ENCODE data around the gene ZC2HC1B. TPM values are rescaled to one million over a fixed set of nuclear protein-coding genes. Genes with fewer than 3 reads are reported as not detected.

The ZC2HC1B gene
- total and polyA plus RNA-seq, 10 of the 15 experiments (the other 5 are each of a cell fraction or from before 2014, with no cell fraction given): 0.09 to 0.36 (median 0.31) TPM; not detected in 5

GRCh38 chr6:143822584-143823024, 41.7 kb upstream of the ZC2HC1B start:
- BruUV-seq (replicated peaks): no TSS peak
- H3K4me3 ChIP-seq: no peak overlapping the region
- ChIA-PET SMC1A (ENCODE audit: uncharacterized antibody, unreplicated experiment) (interaction anchor here (1.4 kb wide), 1 partner anchor 21 kb away, joined by 3 read pairs; the partner anchor contains the start of gene LTV1), RAD21 (ENCODE audit: unreplicated experiment) (no interaction called here), POLR2A (no interaction called here), CTCF (no interaction called here)
- H3K27me3 ChIP-seq (replicated peaks in 1 of 2; ENCODE audit: control insufficient read depth in 2 of 2, insufficient read depth in 2 of 2, low read length in 1 of 2): no peaks in the 10 kb centered on the region
- H3K9me3 ChIP-seq (replicated peaks; ENCODE audit: control insufficient read depth, insufficient read depth, low read length): no peaks in the 10 kb centered on the region
- no peak overlapping the region for H3K27ac ChIP-seq (ENCODE audit: control insufficient read depth, insufficient read depth)
- no peak overlapping the region for H3K9ac ChIP-seq (ENCODE audit: control insufficient read depth, insufficient read depth, low read length)
- H3K4me1 ChIP-seq (ENCODE audit: control insufficient read depth, insufficient read depth, low read length): no peaks in the 10 kb centered on the region
- H3K4me2 ChIP-seq (ENCODE audit: control insufficient read depth, insufficient read depth): no peak overlapping the region
- H3K79me2 ChIP-seq (ENCODE audit: control insufficient read depth, insufficient read depth, low read length): no peaks in the 10 kb centered on the region
- no peak for DNase-seq (ENCODE audit: low read depth, low spot score)
- ATAC-seq: no peak
- TF ChIP-seq PML (IDR thresholded peaks at IDR 0.05; ENCODE audit: low read length): no peak
- TF ChIP-seq CBX3 (IDR thresholded peaks at IDR 0.05; ENCODE audit: borderline replicate concordance, low read depth): no peak
- no peak for TF ChIP-seq TCF3 (IDR thresholded peaks at IDR 0.05; ENCODE audit: borderline replicate concordance, insufficient read depth, low read depth, low read length)
- TF ChIP-seq HDAC2 (IDR thresholded peaks at IDR 0.05): no peak
- no peak for TF ChIP-seq NFYB (IDR thresholded peaks at IDR 0.05; ENCODE audit: insufficient read depth, low read depth, low read length)
- no peak for TF ChIP-seq BCL3 (IDR thresholded peaks at IDR 0.05; ENCODE audit: borderline replicate concordance, insufficient read depth, low read depth, low read length, poor library complexity, severe bottlenecking)
- TF ChIP-seq HCFC1 (IDR thresholded peaks at IDR 0.05; ENCODE audit: low read length): no peak
- no peak for TF ChIP-seq FOXK2 (IDR thresholded peaks at IDR 0.05)
- TF ChIP-seq POU2F2 (IDR thresholded peaks at IDR 0.05; ENCODE audit: borderline replicate concordance, low read depth, low read length): no peak
- TF ChIP-seq E4F1 (IDR thresholded peaks at IDR 0.05; ENCODE audit: borderline replicate concordance, partially characterized antibody): no peak
- no peak for TF ChIP-seq TBL1XR1 (IDR thresholded peaks at IDR 0.05; ENCODE audit: low read depth, low read length)
- no peak for TF ChIP-seq ATF2 (IDR thresholded peaks at IDR 0.05; ENCODE audit: low read length)
- TF ChIP-seq ETV6 (conservative IDR thresholded peaks at IDR 0.05 in 1 of 2, IDR thresholded peaks at IDR 0.05 in 1 of 2; ENCODE audit: borderline replicate concordance in 1 of 2, low read depth in 1 of 2): no peak
- no peak for TF ChIP-seq NRF1 (conservative IDR thresholded peaks at IDR 0.05; ENCODE audit: low read depth, low read length)
- TF ChIP-seq IRF3 (IDR thresholded peaks at IDR 0.05): no peak
- no peak for TF ChIP-seq SMC3 (IDR thresholded peaks at IDR 0.05; ENCODE audit: borderline replicate concordance, low read length)
- intact Hi-C loops (cut with micrococcal nuclease; ENCODE audit: unreplicated experiment): no loop called here
- in situ Hi-C loops (cut with MboI): no loop called here
- WGBS (ENCODE audit: insufficient coverage, insufficient replicate concordance, low lambda C conversion rate, missing lambda C conversion rate): 62% methylated on average over 3 of the region's 3 CpGs
- no peak overlapping the region for H2AFZ ChIP-seq (ENCODE audit: control insufficient read depth, low read depth, low read length)
- no peaks in the 10 kb centered on the region for H4K20me1 ChIP-seq (ENCODE audit: control insufficient read depth, insufficient read depth)
- no peak for FAIRE-seq
- H3K36me3 ChIP-seq (ENCODE audit: control insufficient read depth in 2 of 2, insufficient read depth in 2 of 2, low read length in 1 of 2): no peaks in the 10 kb centered on the region
